CD4-positive, alpha-beta T cell treated with Interleukin-4 for 4 hours (primary cell): Measurements from ENCODE around the gene AGAP3.

ENCODE experiments used
- DNase-seq: peaks from one replicate; pipeline ENCODE4 v3.0.0-alpha.2; 2020

Gene AGAP3

GRCh38 chr7:151074817-151075661 lies 11.2 kb upstream of the AGAP3 start:
- no peak for DNase-seq

DNA sequence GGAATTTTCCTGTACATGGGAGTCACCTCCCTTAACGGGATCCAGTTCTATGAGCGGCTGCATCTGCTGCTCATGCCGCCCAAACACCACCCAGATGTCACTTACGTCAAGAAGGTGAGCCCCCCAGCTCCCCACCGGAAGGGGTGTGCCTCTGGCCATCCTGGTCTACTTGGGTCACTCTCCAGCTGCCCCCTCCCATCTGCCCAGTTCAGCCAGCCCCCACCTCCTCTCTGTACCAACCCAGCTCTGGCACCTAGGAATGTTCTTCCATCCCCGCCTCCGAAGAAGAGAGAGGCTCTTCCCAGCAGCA lies 10.7 kb upstream of the AGAP3 start:
- DNase-seq: no peak

DNA sequence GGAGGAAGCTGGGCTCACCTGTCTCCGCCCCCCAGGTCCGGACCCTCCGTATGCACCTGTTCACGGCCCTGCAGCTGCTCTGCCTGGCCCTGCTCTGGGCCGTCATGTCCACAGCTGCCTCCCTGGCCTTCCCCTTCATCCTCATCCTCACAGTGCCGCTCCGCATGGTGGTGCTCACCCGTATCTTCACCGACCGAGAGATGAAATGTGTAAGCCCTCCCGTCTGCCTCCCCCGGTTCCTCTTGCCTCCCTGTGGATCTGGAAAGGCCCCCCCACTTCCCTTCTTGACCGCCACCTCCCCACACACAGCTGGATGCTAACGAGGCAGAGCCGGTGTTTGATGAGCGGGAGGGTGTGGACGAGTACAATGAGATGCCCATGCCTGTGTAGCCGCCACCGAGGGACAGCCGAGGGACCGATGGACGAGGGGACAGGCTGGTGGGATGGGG lies 10.3 kb upstream of the AGAP3 start:
- DNase-seq: no peak

DNA sequence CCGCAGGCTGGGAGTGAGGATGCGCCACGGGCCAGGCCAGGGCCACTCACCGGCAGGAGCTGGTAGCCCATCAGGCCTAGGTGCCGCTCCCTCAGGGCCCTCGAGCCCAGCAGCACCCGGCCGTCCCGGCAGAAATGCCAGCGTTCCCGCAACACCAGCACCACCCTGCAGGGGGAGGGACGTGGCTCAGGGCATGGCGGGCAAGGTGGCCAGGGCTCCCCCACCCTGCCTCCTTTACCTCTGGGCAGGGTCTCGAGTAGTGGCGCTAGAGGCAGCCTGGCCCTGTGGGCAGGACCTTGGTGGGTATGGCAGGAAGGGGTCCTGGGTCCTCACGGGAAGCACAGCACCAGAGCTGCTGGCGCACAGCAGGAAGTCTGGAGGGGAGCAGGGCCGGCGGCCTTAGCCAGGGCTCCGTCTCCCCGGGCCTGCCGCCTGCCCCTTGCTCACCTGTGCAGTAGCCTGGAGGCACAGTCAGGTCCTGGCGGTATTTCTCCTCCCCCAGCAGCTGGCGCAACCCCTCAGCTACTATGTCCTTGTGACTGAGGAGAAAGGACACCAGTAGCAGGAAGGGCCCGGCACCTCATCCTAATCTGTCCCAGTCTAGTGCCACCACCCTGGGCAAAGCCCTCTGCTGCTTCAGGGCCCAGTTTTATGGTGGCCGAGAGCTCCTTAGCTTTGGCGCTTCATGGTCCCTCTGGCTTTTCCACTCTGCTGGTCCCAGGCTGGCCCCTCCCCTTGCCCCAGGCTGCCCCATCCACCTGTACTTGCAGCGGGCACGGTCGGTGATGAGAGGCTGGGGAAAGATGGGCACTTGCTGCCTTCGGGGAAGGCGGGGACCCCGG lies 9.2 kb upstream of the AGAP3 start:
- DNase-seq: no peak

DNA sequence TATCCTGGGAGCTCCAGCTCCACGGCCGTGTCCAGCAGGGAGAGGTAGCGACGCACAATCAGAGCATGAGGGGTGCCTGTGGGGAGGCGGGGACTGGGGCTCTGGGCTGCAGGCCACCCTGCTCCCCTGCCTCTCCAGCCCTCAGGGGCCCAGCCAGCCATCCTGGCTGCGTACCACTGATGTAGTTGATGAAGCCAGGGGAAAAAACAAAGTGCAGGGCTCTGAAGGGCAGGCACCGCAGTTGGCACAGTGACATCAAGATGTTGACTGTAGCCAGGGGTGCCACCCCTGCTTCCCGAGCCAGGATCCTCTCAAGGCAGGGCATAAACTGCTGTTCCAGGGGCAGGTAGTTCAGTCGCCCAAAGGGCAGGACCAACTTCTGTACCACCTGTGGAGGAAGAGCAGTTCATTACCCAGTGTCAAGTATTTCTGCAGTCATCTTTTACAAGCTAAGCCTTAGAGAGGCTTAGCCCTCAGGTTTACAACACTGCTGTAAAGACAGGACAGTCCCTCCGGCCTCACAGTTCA lies 8.5 kb upstream of the AGAP3 start:
- no peak for DNase-seq

DNA sequence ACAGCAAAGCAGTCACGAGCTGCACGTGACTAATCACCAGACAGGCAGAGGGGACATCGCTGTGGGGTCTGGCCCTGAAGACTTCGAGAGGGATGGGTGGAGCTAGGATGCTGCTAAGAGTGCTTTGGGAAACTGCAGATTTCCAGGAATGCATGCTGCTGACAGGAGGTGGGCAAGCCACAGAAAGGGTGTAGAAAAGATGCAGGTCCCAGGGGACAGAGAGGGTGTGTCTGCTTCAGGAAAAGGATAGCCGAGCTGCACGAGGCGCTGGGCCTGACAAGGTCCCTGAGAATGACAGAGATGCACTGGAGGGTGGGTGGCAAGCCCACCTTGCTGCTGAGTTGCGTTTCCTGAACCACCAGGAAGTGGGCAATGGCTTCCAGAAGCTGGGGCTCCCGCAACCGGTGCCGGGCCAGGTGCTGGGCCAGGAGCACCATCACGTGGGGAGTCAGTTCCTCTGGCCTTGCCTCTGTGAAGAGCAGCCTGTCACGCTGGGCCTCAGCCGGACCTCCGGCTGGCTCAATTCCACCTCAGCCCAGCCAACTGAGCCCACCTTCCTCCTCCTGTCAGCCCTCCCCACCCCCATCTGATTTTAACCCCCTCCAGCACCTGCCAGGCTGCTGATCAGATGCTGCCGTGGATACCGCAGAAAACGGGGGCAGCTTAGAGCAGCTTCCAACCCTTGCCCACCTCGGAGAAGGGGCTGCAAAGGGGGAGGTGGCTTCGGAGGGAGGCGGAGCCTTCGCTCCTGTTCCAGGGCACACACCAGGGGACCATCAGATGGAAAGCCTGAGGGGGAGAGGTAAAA lies 7.8 kb upstream of the AGAP3 start:
- no peak for DNase-seq

GRCh38 chr7:151079199-151079910 lies 6.9 kb upstream of the AGAP3 start:
- no peak for DNase-seq

- no peak for DNase-seq
These were observed 6.2 kb upstream of the AGAP3 start for GRCh38 chr7:151080067-151080521.

- DNase-seq: peak; percentile 87
These were observed 5.6 kb upstream of the AGAP3 start, which contains the start of gene FASTK for GRCh38 chr7:151080522-151081169. Gene FASTK, minus strand, starts transcription at chr7:151080809. Its CDS starts 43 bp downstream, at chr7:151080766.

DNA sequence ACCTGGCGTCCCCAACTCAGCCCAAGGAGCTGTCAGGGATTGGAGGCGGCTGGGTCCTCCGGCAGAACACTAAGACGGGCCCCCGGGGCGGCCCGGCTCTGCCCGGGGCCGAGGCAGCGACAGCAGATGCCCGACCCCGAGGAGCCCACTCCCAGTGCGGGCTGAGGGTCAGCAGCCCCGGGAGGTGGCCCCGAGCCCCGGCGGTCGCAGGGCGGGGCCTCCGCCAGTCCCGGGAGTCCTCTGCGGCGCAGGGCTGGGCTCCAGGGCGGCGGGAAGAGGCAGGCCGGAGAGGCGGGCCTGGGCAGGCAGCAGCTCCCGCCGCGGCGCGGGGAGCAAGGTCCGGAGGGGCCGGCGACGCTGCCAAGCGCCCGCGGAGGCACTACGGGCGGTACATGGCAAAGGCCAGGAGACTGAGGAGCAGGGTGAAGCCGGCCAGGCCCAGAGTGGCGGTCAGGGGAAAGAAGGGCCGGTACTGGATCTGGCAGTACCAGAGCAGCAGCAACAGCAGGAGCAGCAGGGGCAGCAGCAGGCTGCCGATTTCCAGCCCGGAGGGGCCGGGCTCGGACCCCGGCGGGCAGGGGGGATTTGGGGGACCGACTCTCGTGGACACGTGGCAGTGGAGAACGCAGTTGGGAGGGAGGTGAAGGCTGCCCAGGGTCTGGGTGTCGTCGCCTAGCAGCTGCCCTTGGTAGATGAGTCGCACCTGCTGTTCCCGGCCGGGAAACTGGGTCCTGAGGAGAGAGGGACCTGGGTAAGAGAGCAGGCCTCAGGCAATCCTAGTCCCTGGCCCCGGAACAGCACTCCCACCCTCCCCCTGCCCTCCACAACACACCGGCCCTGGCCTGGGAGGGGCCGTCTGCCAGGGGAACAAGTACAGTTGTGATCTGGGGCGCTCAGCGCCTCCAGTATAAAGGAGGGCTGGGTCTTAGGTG lies 4.8 kb upstream of the AGAP3 start:
- no peak for DNase-seq

- no peak for DNase-seq
These were observed 3.9 kb upstream of the AGAP3 start for GRCh38 chr7:151082141-151083070.

- DNase-seq: peak; percentile 85
These were observed 3.0 kb upstream of the AGAP3 start, which contains the start of gene TMUB1 for GRCh38 chr7:151083071-151083823. Gene TMUB1, minus strand, starts transcription at chr7:151083493. Its CDS starts 930 bp downstream, at chr7:151082563.

DNA sequence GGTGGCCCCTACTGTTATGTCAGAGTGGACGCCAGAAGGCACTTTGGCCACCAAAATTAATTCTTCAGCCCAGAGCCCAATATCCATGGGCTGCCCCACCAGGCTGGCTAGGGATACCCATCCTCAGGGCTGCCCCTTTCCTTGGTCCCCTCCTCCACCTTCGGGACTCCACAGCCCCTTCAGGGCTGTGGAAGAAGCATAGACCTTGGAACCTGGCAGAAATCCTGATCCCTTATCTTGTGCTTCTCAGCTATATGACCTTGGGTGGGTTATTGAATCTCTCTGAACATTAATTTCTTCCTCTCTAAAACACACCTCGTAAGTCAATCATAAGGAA lies 2.5 kb upstream of the AGAP3 start:
- no peak for DNase-seq

- no peak for DNase-seq
These were observed 965 bp upstream of the AGAP3 start for GRCh38 chr7:151085329-151085690.

- no peak for DNase-seq
These were observed 548 bp downstream of the AGAP3 start for GRCh38 chr7:151086802-151087244.

DNA sequence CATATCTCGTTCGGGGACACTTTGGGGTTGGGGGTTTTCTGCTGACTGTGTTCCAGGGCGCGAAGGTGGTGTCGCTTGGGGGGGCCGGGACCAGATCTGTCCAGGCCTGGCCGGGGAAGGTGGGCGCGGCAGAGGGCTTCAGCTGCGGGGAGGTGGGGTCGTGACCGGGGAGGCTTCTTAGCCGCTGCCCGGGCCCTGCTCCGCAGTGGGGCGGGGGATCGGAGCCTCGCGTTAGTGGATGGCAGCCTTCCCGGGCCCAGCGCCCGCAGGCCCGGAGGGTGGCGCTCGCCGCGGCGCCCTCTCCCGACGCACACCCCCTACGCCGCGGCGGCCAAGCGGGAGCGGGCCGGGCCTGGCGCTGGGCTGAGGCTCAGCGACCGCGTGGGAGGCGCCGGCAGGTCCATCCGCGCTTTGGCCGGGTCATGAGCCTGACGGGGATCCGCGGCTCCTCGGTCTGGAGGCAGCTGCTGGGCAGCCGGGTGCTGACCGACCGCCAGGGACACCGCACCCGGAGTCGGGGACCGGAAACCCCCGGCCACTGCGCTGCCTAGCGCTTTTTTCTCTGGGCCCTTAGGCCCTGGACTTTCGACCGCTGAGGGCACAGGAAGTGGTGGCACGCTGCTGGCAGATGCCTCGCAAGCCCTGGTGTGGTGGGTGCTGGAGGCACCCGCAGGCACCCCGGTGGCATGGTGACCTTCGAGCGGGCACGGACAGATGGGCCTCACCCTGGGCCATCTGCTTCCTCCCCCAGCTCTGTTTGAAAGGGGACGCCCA lies 1.2 kb downstream of the AGAP3 start:
- no peak for DNase-seq

DNA sequence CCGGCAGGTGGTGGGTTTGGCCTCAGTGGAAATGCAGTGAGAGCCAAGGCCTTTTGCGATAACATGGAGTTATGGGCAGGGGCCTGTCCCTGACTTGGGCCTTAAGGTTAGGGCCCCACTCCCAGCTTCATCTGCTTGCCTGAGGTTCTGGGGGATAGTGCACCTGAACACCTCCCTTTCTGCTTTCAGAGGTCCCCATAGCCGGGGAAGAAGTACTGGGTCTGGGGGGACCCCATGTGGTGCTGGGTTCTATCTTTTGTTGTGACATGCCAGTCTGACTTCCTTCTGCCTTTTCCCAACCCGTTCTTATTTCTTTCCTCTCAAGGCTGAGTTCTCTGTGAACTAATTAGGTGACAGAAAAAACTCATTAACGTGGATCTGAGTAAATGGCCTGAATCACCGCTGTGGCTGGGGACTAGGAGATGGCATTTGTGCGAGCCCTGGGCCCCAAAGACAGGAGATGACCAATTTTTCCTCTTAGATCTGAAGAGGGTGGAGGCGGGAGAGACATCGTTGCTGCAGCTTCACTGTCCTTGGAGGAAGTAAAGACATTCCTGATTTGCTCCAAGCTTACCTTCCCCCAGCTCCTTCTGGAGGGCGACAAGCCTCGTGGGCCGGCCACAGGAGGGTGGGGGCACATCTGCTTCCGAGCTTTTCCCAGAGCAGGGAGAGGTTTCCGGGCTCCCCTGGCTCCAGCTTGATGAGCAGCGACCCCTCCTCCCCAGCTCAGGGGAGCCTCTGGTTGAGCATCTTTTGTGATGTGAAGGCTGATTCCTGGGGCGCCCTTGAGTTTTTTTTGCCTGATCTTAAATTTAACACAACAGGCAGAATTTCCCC lies 2.0 kb downstream of the AGAP3 start:
- DNase-seq: no peak
